Choroid plexus epithelial cell (primary cell): ENCODE data around the gene C1QTNF8.

Source experiments
- DNase-seq: peaks from one replicate; pipeline ENCODE4 v3.0.0-alpha.2; 2010; ENCODE audit warnings: low read depth
- H3K4me3 ChIP-seq: 2 replicates; pipeline ENCODE4 v1.5.1; 2011; ENCODE audit warnings: low read depth, mild to moderate bottlenecking, control low read depth, low read length, moderate library complexity
- CTCF ChIP-seq: conservative IDR thresholded peaks from 2 replicates; pipeline ENCODE4 v1.5.1; 2011; ENCODE audit warnings: low read depth, mild to moderate bottlenecking, control low read depth, inconsistent platforms, low read length, moderate library complexity

Gene C1QTNF8

GRCh38 chr16:1127101-1127500 is 31.1 kb upstream of the C1QTNF8 start:
- no peak for DNase-seq
- TF ChIP-seq CTCF = no peak
- no peak overlapping the region for H3K4me3 ChIP-seq

DNA sequence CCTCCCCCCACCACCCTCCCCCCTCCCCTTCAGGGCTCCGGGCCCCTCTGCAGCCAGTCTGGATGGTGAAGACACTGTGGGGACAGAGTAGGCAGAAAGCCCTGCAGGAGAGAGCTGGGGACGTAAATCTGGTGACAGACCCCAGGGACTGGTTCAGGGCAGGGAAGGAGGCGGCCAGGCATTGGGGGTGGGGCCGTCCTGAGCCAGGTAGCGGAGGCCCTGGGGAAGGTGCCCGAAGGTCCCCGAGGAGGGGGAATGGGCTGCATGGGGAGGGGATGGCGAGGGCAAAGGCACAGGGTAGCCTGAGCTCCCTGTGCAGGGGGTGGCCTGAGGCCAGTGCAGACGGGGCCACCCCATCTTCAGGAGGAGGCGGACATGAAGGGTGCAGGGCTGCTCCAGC is 30.5 kb upstream of the C1QTNF8 start:
- DNase-seq = no peak
- no peak for TF ChIP-seq CTCF
- H3K4me3 ChIP-seq = no peak overlapping the region

GRCh38 chr16:1126044-1126443 is 30.0 kb upstream of the C1QTNF8 start:
- no peak overlapping the region for H3K4me3 ChIP-seq
- TF ChIP-seq CTCF = no peak
- DNase-seq = no peak

DNA sequence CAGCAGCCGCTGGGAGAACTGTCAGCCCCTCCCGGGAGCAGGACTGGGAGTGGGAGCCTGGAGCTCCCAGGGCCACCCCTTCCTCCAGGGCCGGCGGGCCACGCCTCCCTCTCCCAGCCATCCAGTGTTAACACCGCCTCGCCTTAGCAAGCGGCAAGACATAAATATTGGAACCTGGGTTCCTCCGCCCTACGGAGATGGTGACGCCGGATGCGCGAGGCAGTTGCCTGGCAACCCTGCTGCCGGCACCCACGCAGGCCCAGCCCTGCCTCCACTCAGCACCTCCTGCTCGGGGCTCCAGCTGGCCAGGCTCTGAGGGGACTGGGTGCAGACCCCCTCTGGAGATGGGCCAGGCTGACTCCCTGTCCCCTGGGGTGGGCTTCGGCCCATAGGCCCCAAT is 29.4 kb upstream of the C1QTNF8 start:
- no peak overlapping the region for H3K4me3 ChIP-seq
- DNase-seq = peak; percentile 24

GRCh38 chr16:1124795-1125194 is 28.8 kb upstream of the C1QTNF8 start:
- no peak overlapping the region for H3K4me3 ChIP-seq
- DNase-seq = no peak
- no peak for TF ChIP-seq CTCF

More for the DNA sequence above, 29.4 kb upstream of the C1QTNF8 start:
- no peak for TF ChIP-seq CTCF

DNA sequence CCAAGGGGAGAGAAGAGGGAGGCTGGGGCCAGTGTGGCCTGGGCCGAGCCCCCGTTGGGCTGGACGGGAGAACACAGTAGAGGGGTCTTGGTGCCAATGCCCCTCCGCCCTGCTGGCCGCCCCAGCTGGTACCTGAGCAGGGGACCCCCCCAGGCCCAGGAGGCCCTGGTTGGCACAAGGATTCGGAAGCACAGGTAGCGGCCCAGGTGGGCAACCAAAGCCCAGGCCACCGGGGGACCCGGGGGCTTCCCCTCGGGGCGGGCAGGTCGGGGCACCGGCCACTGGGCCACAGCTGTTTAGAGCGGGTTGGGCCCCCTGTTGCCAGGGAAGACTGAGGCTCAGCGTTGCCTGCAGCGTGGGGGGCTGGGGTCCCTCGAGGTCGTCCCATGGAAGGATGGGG is 28.2 kb upstream of the C1QTNF8 start:
- no peak overlapping the region for H3K4me3 ChIP-seq
- TF ChIP-seq CTCF = no peak
- no peak for DNase-seq

GRCh38 chr16:1123525-1124230 is 27.6 kb upstream of the C1QTNF8 start:
- TF ChIP-seq CTCF = no peak
- no peak overlapping the region for H3K4me3 ChIP-seq
- DNase-seq = no peak
